HG02938 (cell line): ENCODE data around the gene ACOT7.

Experiments
- ATAC-seq: cut with Tn5 transposase; IDR thresholded peaks from one replicate; pipeline ENCODE4 v1.9.1; 2021; ENCODE audit warnings: mild to moderate bottlenecking, moderate library complexity; ENCODE audit not compliant: unreplicated experiment

Gene ACOT7

GRCh38 chr1:6257541-6258069, 136.0 kb downstream of the ACOT7 start:
- ATAC-seq, result no peak

GRCh38 chr1:6256645-6257044, 136.9 kb downstream of the ACOT7 start:
- ATAC-seq, result no peak

GRCh38 chr1:6254691-6255090, 138.9 kb downstream of the ACOT7 start:
- no peak for ATAC-seq

- no peak for ATAC-seq
These were observed 140.2 kb downstream of the ACOT7 start for GRCh38 chr1:6253380-6253779.

- ATAC-seq, result no peak
These were observed 141.2 kb downstream of the ACOT7 start for GRCh38 chr1:6252374-6252710.

- ATAC-seq, result no peak
These were observed 141.7 kb downstream of the ACOT7 start for GRCh38 chr1:6251681-6252373.

GRCh38 chr1:6251233-6251632, 142.3 kb downstream of the ACOT7 start:
- ATAC-seq, result no peak

- ATAC-seq, result no peak
These were observed 143.6 kb downstream of the ACOT7 start for GRCh38 chr1:6249739-6250689.

GRCh38 chr1:6248932-6249738, 144.4 kb downstream of the ACOT7 start:
- ATAC-seq, result no peak

- ATAC-seq, result no peak
These were observed 145.3 kb downstream of the ACOT7 start for GRCh38 chr1:6248161-6248776.

- ATAC-seq, result no peak
These were observed 145.9 kb downstream of the ACOT7 start for GRCh38 chr1:6247651-6248050.

GRCh38 chr1:6246497-6247467, 146.8 kb downstream of the ACOT7 start:
- ATAC-seq, result no peak

GRCh38 chr1:6245869-6246496, 147.6 kb downstream of the ACOT7 start:
- no peak for ATAC-seq

GRCh38 chr1:6245086-6245868, 148.3 kb downstream of the ACOT7 start:
- no peak for ATAC-seq

- ATAC-seq, result no peak
These were observed 149.0 kb downstream of the ACOT7 start for GRCh38 chr1:6244401-6245049.

GRCh38 chr1:6243993-6244392, 149.6 kb downstream of the ACOT7 start, which contains the start of gene HES3:
TSS of gene HES3 (plus strand) at chr1:6244179. CDS start at chr1:6244366, 187 bp downstream.
- ATAC-seq, result no peak

GRCh38 chr1:6243053-6243834, 150.3 kb downstream of the ACOT7 start:
- no peak for ATAC-seq
